HG02571 (cell line): ENCODE data around the gene SLC1A2.

Experiments used
- ATAC-seq: cut with Tn5 transposase; IDR thresholded peaks from one replicate; pipeline ENCODE4 v1.9.1; 2021; ENCODE audit warnings: mild to moderate bottlenecking, moderate library complexity; ENCODE audit not compliant: unreplicated experiment

SLC1A2 gene

DNA sequence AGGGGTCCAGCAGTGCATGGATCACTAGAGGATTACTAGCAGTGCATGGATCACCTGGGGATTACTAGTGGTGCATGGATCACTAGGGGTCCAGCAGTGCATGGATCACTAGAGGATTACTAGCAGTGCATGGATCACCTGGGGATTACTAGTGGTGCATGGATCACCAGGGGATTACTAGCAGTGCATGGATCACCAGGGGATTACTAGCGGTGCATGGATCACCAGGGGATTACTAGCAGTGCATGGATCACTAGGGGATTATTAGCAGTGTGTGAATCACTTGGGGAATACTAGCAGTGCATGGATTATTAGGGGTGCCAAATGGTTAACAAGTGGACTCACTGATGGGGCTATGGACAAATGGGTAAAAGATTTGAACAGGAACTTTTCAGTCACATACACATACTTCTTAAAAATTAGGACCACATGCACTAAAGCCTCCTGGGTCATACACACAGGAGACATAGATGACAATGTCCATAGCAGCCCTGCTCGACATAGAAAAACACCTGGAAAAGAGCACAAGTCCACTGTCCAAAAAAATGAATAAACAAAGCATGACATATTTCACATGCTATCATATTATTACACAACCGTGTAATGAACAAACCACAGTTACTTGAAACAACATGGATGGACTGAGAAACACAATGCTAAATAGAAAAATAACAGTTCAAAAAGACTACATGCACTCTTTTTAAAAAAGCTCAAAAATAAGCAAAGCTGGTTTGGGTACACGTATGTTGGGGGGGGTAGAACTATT is 170.6 kb downstream of the SLC1A2 start:
- ATAC-seq: no peak

DNA sequence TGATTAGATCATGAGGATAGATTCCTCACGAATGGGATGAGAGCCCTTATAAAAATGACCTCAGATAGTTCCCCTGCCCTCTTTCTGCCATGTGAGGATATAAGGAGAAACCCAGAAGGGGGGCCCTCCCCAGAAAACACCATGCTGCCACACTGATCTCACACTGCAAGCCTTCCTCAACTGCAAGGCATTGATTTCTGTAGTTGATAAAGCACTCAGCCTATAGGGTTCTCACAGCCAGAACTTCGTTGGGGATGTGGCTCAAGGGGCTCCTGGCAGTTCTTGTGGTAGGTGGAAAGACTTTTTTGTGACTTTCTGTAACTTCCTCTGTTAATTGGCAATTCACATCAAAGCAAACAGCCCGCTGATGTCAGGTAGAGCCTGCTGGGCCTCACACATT is 171.5 kb downstream of the SLC1A2 start:
- no peak for ATAC-seq

GRCh38 chr11:35247428-35247827 is 171.9 kb downstream of the SLC1A2 start:
- ATAC-seq: no peak

GRCh38 chr11:35246745-35247144 is 172.6 kb downstream of the SLC1A2 start:
- no peak for ATAC-seq

DNA sequence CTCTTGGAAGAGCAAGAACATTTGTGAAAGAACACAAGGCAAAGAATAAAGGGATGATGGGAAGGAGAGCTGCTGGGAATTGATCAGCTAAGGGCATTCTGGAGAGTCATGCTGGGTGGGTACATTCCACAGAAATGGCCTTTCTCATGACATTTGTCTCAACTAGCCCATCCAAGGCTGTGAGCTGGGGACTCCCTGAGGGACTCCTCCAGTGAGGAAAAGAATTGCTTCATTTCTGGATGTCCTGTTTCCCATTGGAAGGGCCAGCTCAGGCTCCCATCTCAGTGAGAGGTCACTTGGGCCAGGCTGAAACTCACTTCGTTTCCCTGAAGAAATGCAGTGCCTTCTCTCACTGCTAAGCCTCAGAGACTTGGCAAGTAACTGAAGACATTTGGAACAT is 173.6 kb downstream of the SLC1A2 start:
- ATAC-seq: no peak

DNA sequence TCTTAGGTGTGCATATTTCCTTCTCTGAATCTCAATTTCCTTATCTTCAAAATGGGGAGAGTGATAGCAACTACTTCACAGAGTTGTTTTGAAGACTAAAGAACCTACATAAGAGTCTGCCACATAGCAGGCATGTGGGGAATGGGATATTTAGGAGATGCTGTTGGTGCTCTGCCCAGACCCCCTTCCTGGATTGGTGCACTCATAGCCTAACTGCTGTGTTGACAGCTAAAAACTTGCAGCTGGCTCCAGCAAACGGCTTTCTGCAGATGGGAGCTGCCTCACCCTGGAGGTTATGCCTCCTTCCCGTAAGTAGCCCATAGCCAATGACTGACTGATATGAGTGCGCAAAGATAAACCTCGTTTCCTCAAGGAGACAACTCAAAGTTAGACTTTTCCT is 174.3 kb downstream of the SLC1A2 start:
- ATAC-seq: no peak

- no peak for ATAC-seq
Observed at GRCh38 chr11:35243774-35244173, 175.6 kb downstream of the SLC1A2 start.

DNA sequence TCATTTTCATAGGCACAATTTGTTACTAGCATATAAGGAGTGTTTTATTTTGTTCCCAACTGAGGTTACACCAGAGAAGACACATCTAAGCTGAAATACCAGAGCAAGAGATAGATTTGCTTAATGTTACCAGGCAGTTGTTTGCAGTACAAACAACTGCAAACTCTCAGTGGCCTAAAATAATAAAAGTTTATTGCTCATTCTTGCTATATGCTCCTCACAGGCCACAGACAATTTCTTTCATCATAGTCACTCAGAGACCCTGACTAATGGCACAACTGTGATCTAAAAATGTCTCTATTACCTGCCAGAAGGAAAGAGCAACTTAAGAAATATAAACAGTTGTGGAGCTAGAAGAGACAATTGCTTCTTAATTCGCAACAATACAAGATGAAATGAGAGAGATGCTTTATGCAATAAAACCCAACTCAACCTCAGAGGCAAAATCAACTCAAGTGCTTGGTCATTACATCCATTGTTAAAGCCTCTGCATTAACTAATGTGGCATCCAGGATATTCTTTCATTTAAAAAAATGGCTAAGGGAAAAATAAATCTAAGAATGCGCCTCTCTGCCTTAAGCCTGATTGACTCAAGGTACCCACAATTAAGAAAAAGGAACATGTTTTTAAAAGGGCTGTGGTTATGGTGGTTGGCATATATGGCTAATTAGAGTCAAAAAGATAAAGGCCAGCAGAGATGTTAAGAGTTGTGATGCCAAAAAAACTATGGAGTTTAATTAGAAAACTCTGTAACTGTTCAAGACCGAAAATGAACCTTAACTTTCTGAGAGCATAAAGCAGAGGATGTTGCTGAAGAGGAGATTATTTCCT is 176.7 kb downstream of the SLC1A2 start:
- no peak for ATAC-seq

- ATAC-seq: no peak
Observed at GRCh38 chr11:35241531-35241930, 177.8 kb downstream of the SLC1A2 start.

GRCh38 chr11:35241083-35241482 is 178.3 kb downstream of the SLC1A2 start:
- ATAC-seq: no peak

- no peak for ATAC-seq
Observed at GRCh38 chr11:35239471-35240075, 179.8 kb downstream of the SLC1A2 start.

DNA sequence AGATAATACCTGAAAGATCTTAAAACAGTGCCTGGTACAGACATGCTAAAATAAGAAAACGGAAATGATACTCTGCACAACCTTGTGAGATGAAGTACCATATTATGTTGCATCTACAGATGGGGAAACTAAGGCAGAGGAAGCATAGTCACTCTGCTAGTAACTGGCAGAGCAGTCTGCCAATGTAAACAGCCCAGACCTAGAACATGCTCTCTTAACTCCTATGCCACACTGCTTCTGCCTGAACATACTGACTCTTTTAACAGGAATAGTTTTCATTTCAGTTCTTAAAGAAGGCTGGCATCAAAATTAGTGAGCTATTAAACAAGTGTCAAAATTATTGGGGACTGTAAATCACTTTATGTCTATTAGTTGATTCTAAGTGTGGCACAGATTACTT is 180.5 kb downstream of the SLC1A2 start:
- no peak for ATAC-seq

GRCh38 chr11:35237860-35238715 is 181.3 kb downstream of the SLC1A2 start:
- ATAC-seq: no peak

DNA sequence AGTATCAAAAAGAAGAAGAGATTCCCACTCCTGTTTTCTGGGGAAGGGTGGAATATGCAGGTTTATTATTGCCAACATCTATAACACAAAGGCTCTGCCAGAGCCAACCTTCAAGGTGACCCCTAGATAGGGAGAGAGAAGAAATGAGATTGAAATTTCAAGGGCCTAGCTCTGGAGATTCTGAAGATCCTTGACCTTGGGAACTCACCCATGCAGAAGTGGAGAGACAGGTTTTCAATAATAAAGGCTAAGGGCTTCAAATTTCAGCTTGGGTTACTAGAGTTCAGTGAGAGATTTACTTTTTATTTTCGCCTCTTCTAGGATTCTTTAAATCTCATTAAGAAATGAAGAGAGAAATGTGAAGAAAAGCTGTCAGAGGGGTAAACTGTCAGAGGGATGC is 182.0 kb downstream of the SLC1A2 start:
- no peak for ATAC-seq

GRCh38 chr11:35236667-35237003 is 182.7 kb downstream of the SLC1A2 start:
- no peak for ATAC-seq

DNA sequence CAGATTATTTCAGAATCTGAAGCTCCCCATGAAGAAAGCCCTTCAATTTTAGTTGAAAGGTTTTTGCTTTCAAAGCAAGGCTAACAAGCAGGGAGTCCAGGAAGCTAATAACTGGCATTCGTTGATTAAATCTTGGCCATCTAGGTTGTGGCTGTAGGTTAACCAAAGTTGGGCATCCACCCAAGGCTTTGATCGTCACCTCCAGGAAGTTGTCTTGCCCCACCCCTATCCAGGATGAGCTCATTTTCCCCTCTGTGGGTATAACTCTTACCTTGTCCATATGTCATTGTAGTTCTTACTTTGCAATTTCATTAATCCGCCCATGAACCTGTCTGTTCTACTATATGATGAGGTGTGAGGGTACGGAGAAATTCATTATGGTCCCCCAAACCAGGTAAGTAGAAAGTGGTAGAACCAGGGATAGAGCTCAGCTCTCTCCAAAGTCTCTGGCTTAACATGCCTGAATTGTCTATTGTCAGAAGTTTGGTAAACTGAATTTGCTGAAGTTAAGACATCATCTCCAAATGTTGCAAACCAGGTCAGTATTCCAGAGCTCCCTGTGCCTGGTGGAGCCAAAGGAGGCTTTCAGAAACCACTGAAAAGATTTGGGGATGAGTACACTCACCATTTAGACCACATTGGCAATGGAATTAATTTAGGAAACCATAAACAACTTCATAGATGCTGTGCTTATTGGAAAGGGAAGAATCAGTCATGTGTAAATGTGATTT is 183.3 kb downstream of the SLC1A2 start:
- ATAC-seq: no peak

- ATAC-seq: no peak
Observed at GRCh38 chr11:35235498-35235897, 183.9 kb downstream of the SLC1A2 start.

DNA sequence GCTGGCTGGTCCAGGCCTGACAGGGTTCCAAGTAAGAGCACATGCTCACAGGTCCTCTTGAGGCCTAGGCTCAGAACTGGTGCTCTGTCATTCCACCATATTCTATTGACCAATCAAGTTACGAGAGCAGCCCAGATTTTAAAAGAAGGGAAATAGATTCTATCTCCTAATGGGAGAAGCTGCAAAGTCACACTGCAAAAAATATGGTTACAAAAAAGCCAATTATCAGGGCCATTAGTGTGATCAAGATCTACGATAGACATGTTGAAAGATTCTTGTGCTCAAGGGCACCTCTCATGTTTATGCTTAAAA is 184.2 kb downstream of the SLC1A2 start:
- no peak for ATAC-seq

GRCh38 chr11:35234460-35235156 is 184.8 kb downstream of the SLC1A2 start:
- ATAC-seq: no peak

DNA sequence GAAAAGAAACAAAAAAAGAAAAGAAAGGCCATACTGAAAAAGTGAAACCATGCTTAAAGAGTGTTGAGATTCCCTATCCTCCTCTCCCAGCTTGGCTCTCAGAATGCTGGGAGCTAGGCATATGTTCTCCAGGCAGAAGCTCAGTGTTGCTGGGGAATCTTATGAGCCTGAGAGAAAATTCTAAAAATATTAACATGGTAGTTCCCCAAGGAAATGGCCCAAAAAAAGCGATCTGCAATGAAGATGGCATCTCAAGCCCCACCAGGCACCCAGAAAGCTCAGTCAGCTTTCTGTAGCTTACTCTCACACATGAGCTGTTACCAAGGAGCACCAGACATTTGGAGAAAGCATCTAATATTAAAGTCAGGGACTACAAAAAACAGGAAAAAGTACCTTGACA is 185.8 kb downstream of the SLC1A2 start:
- no peak for ATAC-seq
